Right lung (tissue), 5 donors: ENCODE results near the gene TASOR2. TPM values are rescaled to one million over a fixed set of nuclear protein-coding genes. Genes with fewer than 3 reads are reported as not detected.

Source experiments
- polyA plus RNA-seq, 5 donors: library from polyadenylated mRNA; unstranded; fragments of 120-200 nt; gene quantifications; one replicate each; pipeline versions ENCODE4 v1.2.1 to v1.2.3, GENCODE V29; 2013; ENCODE audit warnings: inconsistent platforms in 1 of 5, low replicate concordance in 1 of 5; ENCODE audit not compliant: insufficient read length in 5 of 5, insufficient read depth in 1 of 5

The TASOR2 gene
- polyA plus RNA-seq, 5 donors = 30.8 to 43.5 (median 39.2) TPM

Other genes starting within 250 kb of the TASOR2 start
- not detected for gene CALML5, start 185.3 kb upstream of the TASOR2 start, polyA plus RNA-seq
- under 1 TPM; 0.49 to 0.85 (median 0.55) TPM for gene CALML3, start 159.9 kb upstream of the TASOR2 start, polyA plus RNA-seq
- 10 to 100 TPM in 3 of 5 donors, 1 to 10 TPM in 2; 9.3 to 14.5 (median 11.0) TPM for gene ASB13, start 18.2 kb upstream of the TASOR2 start, polyA plus RNA-seq
- gene GDI2, start 128.6 kb downstream of the TASOR2 start, polyA plus RNA-seq = 100 to 1,000 TPM; 216 to 317 (median 269) TPM
- gene ANKRD16, start 205.1 kb downstream of the TASOR2 start, polyA plus RNA-seq = 10 to 100 TPM in 4 of 5 donors, 1 to 10 TPM in 1; 10.0 to 14.2 (median 11.0) TPM
- gene FBH1, start 205.4 kb downstream of the TASOR2 start, polyA plus RNA-seq = 10 to 100 TPM; 65.0 to 84.8 (median 83.9) TPM